Mucosa of stomach (tissue), 1 donor: Measurements from ENCODE around the gene DSCAML1.

Experiments used
- H3K27me3 ChIP-seq: one replicate; pipeline ENCODE4 v1.7.0; 2013; ENCODE audit warnings: mild to moderate bottlenecking, low read length; ENCODE audit not compliant: control insufficient read depth, insufficient read depth
- H3K36me3 ChIP-seq: one replicate; pipeline ENCODE4 v1.7.0; 2013; ENCODE audit warnings: low read length; ENCODE audit not compliant: control insufficient read depth, insufficient read depth
- H3K4me1 ChIP-seq: one replicate; pipeline ENCODE4 v1.7.0; 2013; ENCODE audit warnings: mild to moderate bottlenecking, low read length; ENCODE audit not compliant: control insufficient read depth, insufficient read depth
- H3K4me3 ChIP-seq: one replicate; pipeline ENCODE4 v1.7.0; 2013; ENCODE audit warnings: low read length
- H3K9ac ChIP-seq: one replicate; pipeline ENCODE4 v1.7.0; 2013; ENCODE audit warnings: mild to moderate bottlenecking, low read length, moderate library complexity
- H3K9me3 ChIP-seq: one replicate; pipeline ENCODE4 v1.7.0; 2013; ENCODE audit warnings: mild to moderate bottlenecking, low read length, moderate library complexity; ENCODE audit not compliant: control insufficient read depth
- donor health status: Pancreatic carcinoma.

The DSCAML1 gene

DNA sequence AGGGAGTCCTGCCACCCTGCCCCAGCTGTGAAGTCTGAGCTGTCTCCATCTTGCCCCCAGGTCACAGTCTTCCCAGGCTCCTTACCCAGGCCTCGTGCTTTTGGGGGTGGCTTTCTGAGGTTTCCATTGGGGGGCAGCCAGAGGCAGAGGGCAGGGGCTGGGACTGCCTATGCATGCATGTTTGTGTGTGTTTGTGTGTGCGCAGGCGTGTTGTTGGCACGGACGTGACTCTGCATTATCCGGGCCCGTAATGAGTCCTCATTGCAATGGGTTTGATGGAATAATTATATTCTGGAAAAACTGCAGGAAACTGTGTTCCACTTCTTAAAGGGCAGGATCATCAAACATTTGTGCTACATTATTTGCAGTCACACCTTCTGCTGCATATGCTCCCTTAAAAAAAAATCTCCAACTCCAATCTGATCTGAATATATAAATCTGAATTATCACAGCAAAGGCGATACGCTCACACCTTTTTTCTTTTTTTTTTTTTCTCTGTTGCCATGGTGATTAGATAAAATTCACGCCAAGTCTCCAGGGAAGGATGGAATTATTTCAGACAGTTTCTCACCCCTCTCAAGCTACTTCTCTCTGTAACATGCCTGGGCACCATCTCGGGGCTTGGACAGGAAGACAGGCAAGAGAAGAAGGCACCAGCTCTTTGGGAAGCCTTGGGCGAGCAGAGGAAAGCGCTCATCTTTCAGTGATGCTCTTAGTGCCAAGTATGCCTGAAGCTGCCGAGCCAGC, 45.9 kb downstream of the DSCAML1 start:
- Histone ChIP-seq H3K36me3 (no peaks in the 10 kb centered on the region), H3K9ac (no peak overlapping the region), H3K9me3 (no peaks in the 10 kb centered on the region), H3K27me3 (no peaks in the 10 kb centered on the region), H3K4me1 (peaks cover 4% of the 10 kb centered on the region), H3K4me3 (no peak overlapping the region)

DNA sequence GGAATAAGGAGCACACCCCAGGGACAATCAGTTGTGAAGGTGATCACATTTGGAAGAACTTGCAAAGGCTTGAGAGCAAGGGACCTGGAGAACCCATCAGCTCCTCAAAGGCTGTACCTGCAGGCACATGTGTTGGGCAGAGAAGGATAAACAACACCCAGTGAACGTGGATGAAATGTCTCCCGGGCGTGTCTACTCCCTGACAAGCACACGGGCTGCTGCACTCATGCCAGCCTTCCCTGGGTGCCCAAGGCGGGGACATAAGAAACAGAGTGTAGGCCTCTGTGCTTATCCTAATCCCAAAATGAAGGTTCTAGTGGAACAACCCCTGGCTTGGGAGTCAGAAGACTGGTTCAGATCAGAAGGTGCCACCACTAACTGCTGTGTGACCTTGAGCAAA, 46.7 kb downstream of the DSCAML1 start:
- H3K4me1 ChIP-seq, result peaks cover 4% of the 10 kb centered on the region
- H3K27me3 ChIP-seq, result no peaks in the 10 kb centered on the region
- H3K9me3 ChIP-seq, result no peaks in the 10 kb centered on the region
- H3K9ac ChIP-seq, result no peak overlapping the region
- H3K36me3 ChIP-seq, result no peaks in the 10 kb centered on the region
- no peak overlapping the region for H3K4me3 ChIP-seq

DNA sequence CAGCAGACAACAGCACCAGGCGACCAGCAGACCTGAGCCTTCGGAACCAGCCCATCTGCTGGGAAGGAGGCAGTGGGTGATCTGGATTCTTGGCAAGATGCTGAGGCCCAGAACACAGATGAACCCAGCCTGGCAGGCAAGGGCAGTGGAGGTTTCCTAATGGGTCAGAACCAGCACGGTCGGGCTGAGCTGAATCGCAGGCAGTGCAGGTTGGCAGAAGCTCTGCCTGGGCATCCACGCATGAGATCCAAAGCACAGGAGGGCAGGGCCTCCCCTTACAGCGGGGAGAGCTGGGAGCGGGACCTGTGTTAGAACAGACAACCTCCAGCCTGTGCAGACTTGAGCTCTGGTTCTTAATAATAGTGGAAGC, 47.5 kb downstream of the DSCAML1 start:
- Histone ChIP-seq H3K9ac (no peak overlapping the region), H3K4me3 (no peak overlapping the region), H3K27me3 (no peaks in the 10 kb centered on the region), H3K9me3 (no peaks in the 10 kb centered on the region), H3K36me3 (no peaks in the 10 kb centered on the region), H3K4me1 (peaks cover 4% of the 10 kb centered on the region)

DNA sequence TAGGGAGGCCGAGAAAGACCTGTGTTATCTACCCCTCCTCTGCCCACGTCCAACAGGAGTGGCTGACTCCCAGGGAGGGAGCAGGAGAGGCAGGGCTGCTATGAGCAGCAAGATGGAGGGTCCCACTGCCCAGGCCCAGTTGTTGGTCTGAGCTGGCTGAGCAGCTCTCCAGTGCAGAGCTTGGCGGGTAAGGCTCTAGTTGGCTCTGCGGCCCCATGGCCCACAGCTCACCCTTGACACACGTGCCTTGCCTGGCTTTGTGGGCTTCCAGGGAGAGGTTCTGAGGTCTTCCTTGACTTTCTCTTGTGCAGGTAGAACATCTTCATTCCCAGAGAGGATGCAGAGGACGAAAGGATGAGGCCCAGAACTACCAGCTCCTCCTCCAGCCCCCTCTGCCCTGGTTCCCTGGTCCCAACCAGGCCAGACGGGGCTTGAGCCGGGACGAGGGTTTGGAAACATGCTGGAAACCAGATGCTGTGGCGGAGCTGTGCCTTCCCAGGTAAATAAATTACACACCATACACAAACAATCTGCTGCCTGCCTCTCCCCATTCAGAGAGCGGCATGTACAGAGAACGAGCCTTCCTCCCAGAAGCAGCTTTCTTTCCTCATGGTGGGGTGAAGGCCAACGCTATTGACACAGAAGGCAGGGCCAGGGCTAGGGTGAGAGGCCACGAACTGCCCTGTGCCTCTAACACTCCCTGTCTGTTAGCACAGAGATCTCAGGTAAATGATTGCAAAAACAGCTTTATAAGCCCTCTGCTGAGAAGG, 48.1 kb downstream of the DSCAML1 start:
- no peaks in the 10 kb centered on the region for H3K9me3 ChIP-seq
- no peak overlapping the region for H3K4me3 ChIP-seq
- peaks cover 4% of the 10 kb centered on the region for H3K4me1 ChIP-seq
- H3K9ac ChIP-seq, result no peak overlapping the region
- no peaks in the 10 kb centered on the region for H3K27me3 ChIP-seq
- no peaks in the 10 kb centered on the region for H3K36me3 ChIP-seq

DNA sequence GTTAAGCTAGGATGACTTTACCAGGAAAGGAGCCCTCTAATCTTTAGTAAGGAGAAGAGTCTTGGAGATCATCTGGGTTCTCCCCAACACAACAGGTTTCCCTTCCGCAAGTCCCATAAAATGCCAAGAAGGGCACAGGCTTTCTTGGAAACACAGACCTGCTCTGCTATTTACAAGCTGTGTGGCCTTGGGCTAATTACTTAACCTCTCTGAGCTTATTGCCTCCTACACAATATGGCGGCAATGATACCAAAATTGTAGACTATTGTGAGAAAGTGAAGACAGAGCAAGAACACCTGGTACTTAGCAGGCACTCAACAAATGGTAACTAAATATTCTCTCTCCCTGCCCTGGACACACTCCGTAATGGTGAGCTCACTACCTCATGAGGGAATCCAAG, 49.1 kb downstream of the DSCAML1 start:
- Histone ChIP-seq H3K4me1 (peaks cover 4% of the 10 kb centered on the region), H3K9ac (no peak overlapping the region)

DNA sequence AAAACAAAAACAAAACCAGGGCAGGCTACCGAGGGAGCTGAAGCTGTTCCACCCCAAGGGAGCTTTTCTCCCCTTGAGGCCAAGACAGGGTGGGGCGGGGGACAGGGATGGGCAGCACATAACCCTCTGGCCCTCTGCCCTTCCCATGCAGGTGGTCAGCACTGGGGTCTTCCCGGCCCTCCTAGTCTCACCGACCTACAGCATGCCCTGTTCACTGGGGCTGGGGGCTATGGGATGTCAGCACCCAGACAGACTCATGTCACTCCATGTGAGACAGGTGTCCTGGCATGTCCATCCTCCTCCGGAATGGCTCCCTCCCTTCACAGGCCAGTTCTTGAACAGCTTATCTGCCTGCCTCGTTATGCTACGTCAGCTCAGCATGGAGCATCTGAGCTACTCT, 51.7 kb downstream of the DSCAML1 start:
- no peaks in the 10 kb centered on the region for H3K9me3 ChIP-seq
- H3K4me1 ChIP-seq, result peaks cover 4% of the 10 kb centered on the region
- no peaks in the 10 kb centered on the region for H3K36me3 ChIP-seq
- H3K27me3 ChIP-seq, result no peaks in the 10 kb centered on the region
- no peak overlapping the region for H3K9ac ChIP-seq
- H3K4me3 ChIP-seq, result no peak overlapping the region

More for the DNA sequence above, 49.1 kb downstream of the DSCAML1 start:
- H3K36me3 ChIP-seq, result no peaks in the 10 kb centered on the region
- H3K27me3 ChIP-seq, result no peaks in the 10 kb centered on the region
- no peak overlapping the region for H3K4me3 ChIP-seq
- no peaks in the 10 kb centered on the region for H3K9me3 ChIP-seq

DNA sequence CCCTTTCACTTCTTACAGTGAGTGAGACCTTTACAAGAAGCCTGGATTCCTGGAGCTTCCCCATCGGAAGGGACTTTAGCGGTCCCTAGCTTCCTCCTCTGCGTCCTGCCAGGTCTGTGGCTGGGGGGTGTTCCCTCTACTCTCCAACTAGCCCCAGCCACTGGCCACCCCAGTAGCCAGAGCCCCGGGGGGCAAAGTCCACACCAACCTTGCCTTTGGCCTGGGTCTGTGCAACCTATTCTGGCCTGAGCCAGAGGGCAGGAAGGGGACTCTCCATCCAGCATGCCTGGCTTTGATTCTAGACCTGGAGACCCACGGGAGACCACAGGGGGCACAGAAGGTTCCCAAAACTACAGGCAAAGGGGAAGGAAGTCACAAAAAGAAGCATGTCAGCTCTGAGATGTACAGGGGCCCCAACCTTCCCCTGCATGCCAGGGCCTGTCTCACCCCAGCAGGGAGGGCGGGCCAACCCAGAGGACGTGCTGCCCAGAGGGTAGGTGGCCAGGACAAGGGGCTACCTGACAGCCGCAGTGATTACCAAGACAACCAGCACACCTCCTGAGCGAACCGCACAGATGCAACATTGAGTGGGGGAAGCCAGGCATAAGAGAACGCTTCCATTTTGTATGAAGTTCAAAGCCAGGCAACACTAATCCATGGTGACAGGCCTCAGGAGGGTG, 52.4 kb downstream of the DSCAML1 start:
- no peaks in the 10 kb centered on the region for H3K36me3 ChIP-seq
- no peak overlapping the region for H3K4me3 ChIP-seq
- H3K4me1 ChIP-seq, result peaks cover 4% of the 10 kb centered on the region
- no peaks in the 10 kb centered on the region for H3K27me3 ChIP-seq
- no peak overlapping the region for H3K9ac ChIP-seq
- H3K9me3 ChIP-seq, result no peaks in the 10 kb centered on the region

DNA sequence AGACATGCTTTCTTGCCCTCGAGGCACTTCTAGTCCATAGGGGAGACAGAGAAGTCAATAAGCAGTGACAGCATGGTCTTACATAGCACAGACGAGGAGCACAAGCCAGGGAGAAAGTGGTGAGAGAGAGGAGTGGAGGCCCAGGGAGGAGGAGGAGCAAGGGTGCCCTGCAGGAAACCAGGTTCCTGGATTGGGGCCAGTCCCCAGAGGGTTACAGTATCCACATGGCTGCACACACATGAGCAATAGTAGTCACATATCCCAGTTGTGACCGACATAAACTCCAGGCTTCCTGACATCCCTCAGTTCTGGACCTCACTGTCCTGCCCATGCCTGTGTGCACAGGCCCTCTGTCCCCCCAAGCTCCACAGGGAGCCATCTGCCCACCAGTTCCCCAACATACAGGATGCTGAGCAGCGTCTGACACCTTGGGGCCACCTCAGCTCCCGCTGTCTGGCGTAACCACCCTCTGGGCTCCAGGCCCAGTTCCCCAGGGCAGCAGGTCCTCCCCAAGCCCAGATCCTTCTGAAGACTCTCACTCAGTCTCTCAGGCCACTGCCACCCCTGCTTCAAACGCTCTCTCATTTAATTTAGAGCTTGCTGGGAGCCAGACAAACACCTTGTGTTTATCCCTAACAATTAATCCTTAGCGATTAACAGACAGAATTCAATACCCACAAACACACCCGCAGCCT, 53.7 kb downstream of the DSCAML1 start:
- H3K4me3 ChIP-seq, result no peak overlapping the region
- no peak overlapping the region for H3K9ac ChIP-seq
- H3K4me1 ChIP-seq, result no peaks in the 10 kb centered on the region
- H3K27me3 ChIP-seq, result no peaks in the 10 kb centered on the region
- H3K36me3 ChIP-seq, result no peaks in the 10 kb centered on the region
- H3K9me3 ChIP-seq, result no peaks in the 10 kb centered on the region

DNA sequence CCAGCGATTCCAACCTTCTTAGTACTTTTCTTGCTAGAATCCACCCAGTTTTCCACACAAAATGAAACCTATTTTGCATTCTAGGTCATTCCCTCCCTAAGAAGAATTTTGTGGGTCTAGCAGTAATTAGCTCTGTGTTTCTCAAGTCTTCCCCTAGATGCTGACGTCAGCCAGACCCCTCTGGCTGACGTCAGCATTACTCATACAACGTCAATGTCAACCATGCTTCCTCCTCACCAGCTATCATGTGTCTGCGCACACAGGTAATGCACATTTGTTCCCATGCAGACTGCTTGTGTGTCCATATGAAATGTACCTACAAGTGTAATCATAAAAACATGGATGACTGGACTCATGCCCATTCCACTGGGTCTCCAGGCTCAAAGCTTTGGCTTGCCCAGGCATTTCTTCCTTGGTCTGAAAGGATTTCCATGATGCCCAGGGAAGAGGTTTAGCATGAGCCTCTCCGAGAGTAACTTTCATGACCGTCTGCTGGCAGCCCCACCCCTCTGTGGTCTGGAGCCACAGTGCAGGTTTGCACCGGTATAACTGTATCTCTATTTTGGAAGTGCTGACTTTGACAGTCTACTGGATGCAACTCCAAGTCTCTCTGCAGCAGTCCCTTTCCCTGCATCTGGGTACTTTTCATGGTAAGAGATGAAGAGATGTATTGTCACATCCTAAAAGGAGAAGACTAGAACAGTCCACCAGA, 58.6 kb downstream of the DSCAML1 start:
- Histone ChIP-seq H3K36me3 (no peaks in the 10 kb centered on the region), H3K9me3 (no peaks in the 10 kb centered on the region), H3K4me1 (peaks cover 4% of the 10 kb centered on the region), H3K27me3 (no peaks in the 10 kb centered on the region), H3K4me3 (no peak overlapping the region), H3K9ac (no peak overlapping the region)

DNA sequence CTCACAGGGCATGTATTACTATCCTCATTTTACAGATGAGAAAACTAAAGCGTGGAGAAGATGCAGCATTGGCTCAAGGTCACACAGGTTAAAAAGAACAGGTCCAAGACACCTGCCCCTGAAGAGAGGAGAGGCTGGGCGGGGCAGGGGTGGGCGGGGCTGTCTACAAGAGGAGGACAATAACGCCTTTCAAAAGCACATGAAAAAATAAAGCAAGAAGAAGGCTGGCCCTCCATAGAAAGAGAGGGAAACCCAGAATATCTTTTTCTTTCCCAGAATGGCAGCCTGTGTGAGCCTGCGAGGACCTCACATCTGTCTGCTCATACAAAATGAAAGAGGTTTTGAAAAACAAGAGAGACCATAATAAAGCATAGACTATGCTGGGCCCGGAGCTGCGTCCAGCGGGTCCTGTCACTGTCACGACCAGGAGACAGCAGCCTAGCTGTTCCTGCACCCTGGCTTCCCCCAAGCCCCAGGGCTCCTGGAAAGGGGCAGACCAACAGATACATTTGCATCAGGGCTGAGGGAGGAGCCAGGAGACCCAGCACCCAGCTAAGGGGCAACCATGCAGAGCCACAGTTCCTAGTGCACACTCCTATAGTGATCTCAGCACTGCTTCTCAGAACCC, 61.6 kb downstream of the DSCAML1 start:
- Histone ChIP-seq H3K4me3 (no peak overlapping the region), H3K4me1 (peaks cover 4% of the 10 kb centered on the region), H3K36me3 (no peaks in the 10 kb centered on the region), H3K9me3 (no peaks in the 10 kb centered on the region), H3K9ac (no peak overlapping the region), H3K27me3 (no peaks in the 10 kb centered on the region)

DNA sequence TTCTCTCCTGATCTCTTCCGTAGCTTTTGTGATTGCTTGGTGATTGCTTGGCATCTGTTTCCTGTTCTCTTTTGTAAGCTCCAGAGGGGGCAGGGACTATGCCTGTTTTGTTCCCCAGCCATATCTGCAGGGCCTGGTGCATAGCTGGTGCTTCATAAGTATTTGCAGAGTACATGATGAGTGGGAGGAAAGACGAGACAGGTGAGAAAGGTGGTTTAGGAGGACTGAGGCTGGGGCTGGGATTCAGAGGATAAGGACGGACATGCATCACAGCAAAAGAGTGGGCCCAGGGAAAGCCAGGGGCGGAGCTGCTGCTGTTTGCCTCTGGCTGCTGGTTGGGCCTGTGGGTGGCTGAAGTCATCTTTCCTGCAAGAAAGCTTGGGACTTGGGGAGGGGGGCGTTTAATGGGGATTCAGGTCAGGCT, 62.4 kb downstream of the DSCAML1 start:
- Histone ChIP-seq H3K9me3 (no peaks in the 10 kb centered on the region), H3K4me3 (no peak overlapping the region), H3K9ac (no peak overlapping the region), H3K27me3 (no peaks in the 10 kb centered on the region), H3K4me1 (peaks cover 4% of the 10 kb centered on the region), H3K36me3 (no peaks in the 10 kb centered on the region)
